ENCODE data around the gene DDX3X.

DNA sequence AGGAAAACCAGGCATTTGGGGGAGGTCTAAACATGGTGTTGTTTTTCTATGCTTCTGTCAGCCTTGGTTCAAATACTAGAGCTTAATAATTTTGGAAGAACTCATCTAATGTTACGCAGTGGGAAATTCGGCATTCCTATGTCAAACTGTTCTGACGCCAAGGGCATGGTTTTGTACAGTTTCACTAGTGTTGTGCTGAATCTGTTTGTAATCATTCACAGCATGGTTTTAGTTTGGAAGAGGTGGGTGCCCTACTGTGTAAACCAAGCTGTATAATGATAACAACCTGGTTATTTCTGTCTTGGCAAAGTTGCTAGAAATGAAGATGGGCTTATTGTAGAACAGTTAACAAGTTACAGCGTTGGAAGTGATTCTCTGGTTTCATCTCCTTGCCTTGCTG is 5.2 kb downstream of the DDX3X start:
- TF ChIP-seq, protein P1, sequence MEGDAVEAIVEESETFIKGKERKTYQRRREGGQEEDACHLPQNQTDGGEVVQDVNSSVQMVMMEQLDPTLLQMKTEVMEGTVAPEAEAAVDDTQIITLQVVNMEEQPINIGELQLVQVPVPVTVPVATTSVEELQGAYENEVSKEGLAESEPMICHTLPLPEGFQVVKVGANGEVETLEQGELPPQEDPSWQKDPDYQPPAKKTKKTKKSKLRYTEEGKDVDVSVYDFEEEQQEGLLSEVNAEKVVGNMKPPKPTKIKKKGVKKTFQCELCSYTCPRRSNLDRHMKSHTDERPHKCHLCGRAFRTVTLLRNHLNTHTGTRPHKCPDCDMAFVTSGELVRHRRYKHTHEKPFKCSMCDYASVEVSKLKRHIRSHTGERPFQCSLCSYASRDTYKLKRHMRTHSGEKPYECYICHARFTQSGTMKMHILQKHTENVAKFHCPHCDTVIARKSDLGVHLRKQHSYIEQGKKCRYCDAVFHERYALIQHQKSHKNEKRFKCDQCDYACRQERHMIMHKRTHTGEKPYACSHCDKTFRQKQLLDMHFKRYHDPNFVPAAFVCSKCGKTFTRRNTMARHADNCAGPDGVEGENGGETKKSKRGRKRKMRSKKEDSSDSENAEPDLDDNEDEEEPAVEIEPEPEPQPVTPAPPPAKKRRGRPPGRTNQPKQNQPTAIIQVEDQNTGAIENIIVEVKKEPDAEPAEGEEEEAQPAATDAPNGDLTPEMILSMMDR (IDR thresholded peaks at IDR 0.05), result no peak
- no peak for TF ChIP-seq EZH2 (IDR thresholded peaks at IDR 0.05)

Data from neural progenitor cell (in vitro differentiated cells).